H1 (cell line): ENCODE measurements around the gene KCNJ16. TPM values are rescaled to one million over a fixed set of nuclear protein-coding genes. Genes with fewer than 3 reads are reported as not detected.

Experiments used
- CHD2 ChIP-seq: IDR thresholded peaks from 2 replicates; pipeline ENCODE4 v1.6.1; 2012; ENCODE audit warnings: low read length, improper control_type of control experiment
- FOSL1 ChIP-seq: IDR thresholded peaks from 2 replicates; pipeline ENCODE4 v1.6.1; 2011; ENCODE audit warnings: mild to moderate bottlenecking, low read depth, low read length, moderate library complexity; ENCODE audit not compliant: insufficient read depth
- HDAC6 ChIP-seq: IDR thresholded peaks from one replicate; pipeline ENCODE4 v1.7.1; 2012; ENCODE audit warnings: low read depth, mild to moderate bottlenecking, inconsistent platforms, low read length, moderate library complexity
- RAD21 ChIP-seq, 2 experiments: IDR thresholded peaks in 1 of 2; conservative IDR thresholded peaks in 1 of 2; 2 replicates each; pipeline ENCODE4 v1.6.1; 2011; ENCODE audit warnings: low read depth in 2 of 2, low read length in 2 of 2, improper control_type of control experiment in 1 of 2, inconsistent platforms in 1 of 2, mild to moderate bottlenecking in 1 of 2, moderate library complexity in 1 of 2
- RBBP5 ChIP-seq: IDR thresholded peaks from 2 replicates; pipeline ENCODE4 v1.7.1; 2012; ENCODE audit warnings: low read depth, mild to moderate bottlenecking, inconsistent platforms, low read length, moderate library complexity, borderline replicate concordance
- SIX5 ChIP-seq: IDR thresholded peaks from 2 replicates; pipeline ENCODE4 v1.6.1; 2011; ENCODE audit warnings: mild to moderate bottlenecking, low read depth, low read length
- TAF7 ChIP-seq: optimal IDR thresholded peaks from 2 replicates; pipeline ENCODE3; 2011; ENCODE audit warnings: low read depth, mild to moderate bottlenecking, inconsistent platforms, low read length, moderate library complexity, borderline replicate concordance
- YY1 ChIP-seq: IDR thresholded peaks from 2 replicates; pipeline ENCODE4 v1.6.1; 2011; ENCODE audit warnings: low read depth, mild to moderate bottlenecking, low read length
- polyA plus RNA-seq, 7 experiments: library from polyadenylated mRNA; depleted of rRNA in 3 of 7; stranded (reverse) in 5 of 7; unstranded in 2 of 7; fragments of >200 nt in 5 of 7; fragments of 200-250 nt in 2 of 7; gene quantifications; 1 replicate in 5 of 7; 2 replicates in 1 of 7; 4 replicates in 1 of 7; pipeline versions ENCODE4 v1.2.1 to v1.2.3, GENCODE V29; 2011 to 2013; ENCODE audit warnings: missing spikeins in 2 of 7, mixed read lengths in 2 of 7
- total RNA-seq: library from RNA; stranded (reverse); fragmentation: NEBNext Ultra II Directional; extraction: Animal tissue kit (Norgen Biotek cat#: 25700); gene quantifications from 2 replicates; pipeline ENCODE4 v1.2.1, GENCODE V29; 2021
- TF ChIP-seq, protein P1 (sequence below): fragments of 300-600 bp; sonication (generic); IDR thresholded peaks from 2 replicates; pipeline ENCODE4 v1.7.1; 2012; ENCODE audit warnings: low read length, moderate library complexity, mild to moderate bottlenecking, inconsistent platforms; ENCODE audit not compliant: insufficient replicate concordance
- TF ChIP-seq, protein P2 (sequence below): IDR thresholded peaks from 2 replicates; pipeline ENCODE4 v1.6.1; 2011; ENCODE audit warnings: low read length, improper control_type of control experiment

The KCNJ16 gene
- total and polyA plus RNA-seq, 2 of the 8 experiments (the other 6 are each of a cell fraction or from before 2014, with no cell fraction given): not detected

GRCh38 chr17:70181376-70181775 lies 106.4 kb downstream of the KCNJ16 start (continued):
- TF ChIP-seq, protein P1, sequence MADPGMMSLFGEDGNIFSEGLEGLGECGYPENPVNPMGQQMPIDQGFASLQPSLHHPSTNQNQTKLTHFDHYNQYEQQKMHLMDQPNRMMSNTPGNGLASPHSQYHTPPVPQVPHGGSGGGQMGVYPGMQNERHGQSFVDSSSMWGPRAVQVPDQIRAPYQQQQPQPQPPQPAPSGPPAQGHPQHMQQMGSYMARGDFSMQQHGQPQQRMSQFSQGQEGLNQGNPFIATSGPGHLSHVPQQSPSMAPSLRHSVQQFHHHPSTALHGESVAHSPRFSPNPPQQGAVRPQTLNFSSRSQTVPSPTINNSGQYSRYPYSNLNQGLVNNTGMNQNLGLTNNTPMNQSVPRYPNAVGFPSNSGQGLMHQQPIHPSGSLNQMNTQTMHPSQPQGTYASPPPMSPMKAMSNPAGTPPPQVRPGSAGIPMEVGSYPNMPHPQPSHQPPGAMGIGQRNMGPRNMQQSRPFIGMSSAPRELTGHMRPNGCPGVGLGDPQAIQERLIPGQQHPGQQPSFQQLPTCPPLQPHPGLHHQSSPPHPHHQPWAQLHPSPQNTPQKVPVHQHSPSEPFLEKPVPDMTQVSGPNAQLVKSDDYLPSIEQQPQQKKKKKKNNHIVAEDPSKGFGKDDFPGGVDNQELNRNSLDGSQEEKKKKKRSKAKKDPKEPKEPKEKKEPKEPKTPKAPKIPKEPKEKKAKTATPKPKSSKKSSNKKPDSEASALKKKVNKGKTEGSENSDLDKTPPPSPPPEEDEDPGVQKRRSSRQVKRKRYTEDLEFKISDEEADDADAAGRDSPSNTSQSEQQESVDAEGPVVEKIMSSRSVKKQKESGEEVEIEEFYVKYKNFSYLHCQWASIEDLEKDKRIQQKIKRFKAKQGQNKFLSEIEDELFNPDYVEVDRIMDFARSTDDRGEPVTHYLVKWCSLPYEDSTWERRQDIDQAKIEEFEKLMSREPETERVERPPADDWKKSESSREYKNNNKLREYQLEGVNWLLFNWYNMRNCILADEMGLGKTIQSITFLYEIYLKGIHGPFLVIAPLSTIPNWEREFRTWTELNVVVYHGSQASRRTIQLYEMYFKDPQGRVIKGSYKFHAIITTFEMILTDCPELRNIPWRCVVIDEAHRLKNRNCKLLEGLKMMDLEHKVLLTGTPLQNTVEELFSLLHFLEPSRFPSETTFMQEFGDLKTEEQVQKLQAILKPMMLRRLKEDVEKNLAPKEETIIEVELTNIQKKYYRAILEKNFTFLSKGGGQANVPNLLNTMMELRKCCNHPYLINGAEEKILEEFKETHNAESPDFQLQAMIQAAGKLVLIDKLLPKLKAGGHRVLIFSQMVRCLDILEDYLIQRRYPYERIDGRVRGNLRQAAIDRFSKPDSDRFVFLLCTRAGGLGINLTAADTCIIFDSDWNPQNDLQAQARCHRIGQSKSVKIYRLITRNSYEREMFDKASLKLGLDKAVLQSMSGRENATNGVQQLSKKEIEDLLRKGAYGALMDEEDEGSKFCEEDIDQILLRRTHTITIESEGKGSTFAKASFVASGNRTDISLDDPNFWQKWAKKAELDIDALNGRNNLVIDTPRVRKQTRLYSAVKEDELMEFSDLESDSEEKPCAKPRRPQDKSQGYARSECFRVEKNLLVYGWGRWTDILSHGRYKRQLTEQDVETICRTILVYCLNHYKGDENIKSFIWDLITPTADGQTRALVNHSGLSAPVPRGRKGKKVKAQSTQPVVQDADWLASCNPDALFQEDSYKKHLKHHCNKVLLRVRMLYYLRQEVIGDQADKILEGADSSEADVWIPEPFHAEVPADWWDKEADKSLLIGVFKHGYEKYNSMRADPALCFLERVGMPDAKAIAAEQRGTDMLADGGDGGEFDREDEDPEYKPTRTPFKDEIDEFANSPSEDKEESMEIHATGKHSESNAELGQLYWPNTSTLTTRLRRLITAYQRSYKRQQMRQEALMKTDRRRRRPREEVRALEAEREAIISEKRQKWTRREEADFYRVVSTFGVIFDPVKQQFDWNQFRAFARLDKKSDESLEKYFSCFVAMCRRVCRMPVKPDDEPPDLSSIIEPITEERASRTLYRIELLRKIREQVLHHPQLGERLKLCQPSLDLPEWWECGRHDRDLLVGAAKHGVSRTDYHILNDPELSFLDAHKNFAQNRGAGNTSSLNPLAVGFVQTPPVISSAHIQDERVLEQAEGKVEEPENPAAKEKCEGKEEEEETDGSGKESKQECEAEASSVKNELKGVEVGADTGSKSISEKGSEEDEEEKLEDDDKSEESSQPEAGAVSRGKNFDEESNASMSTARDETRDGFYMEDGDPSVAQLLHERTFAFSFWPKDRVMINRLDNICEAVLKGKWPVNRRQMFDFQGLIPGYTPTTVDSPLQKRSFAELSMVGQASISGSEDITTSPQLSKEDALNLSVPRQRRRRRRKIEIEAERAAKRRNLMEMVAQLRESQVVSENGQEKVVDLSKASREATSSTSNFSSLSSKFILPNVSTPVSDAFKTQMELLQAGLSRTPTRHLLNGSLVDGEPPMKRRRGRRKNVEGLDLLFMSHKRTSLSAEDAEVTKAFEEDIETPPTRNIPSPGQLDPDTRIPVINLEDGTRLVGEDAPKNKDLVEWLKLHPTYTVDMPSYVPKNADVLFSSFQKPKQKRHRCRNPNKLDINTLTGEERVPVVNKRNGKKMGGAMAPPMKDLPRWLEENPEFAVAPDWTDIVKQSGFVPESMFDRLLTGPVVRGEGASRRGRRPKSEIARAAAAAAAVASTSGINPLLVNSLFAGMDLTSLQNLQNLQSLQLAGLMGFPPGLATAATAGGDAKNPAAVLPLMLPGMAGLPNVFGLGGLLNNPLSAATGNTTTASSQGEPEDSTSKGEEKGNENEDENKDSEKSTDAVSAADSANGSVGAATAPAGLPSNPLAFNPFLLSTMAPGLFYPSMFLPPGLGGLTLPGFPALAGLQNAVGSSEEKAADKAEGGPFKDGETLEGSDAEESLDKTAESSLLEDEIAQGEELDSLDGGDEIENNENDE: no peak
- TF ChIP-seq CHD2: no peak
- no peak for TF ChIP-seq FOSL1
- TF ChIP-seq RAD21 (IDR thresholded peaks at IDR 0.05 in 1 of 2, conservative IDR thresholded peaks at IDR 0.05 in 1 of 2; ENCODE audit: low read depth in 2 of 2, low read length in 2 of 2): no peak
- TF ChIP-seq YY1: no peak
- no peak for TF ChIP-seq HDAC6
- no peak for TF ChIP-seq TAF7
- TF ChIP-seq, protein P2, sequence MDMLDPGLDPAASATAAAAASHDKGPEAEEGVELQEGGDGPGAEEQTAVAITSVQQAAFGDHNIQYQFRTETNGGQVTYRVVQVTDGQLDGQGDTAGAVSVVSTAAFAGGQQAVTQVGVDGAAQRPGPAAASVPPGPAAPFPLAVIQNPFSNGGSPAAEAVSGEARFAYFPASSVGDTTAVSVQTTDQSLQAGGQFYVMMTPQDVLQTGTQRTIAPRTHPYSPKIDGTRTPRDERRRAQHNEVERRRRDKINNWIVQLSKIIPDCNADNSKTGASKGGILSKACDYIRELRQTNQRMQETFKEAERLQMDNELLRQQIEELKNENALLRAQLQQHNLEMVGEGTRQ: no peak
- TF ChIP-seq RBBP5: no peak
- TF ChIP-seq SIX5: no peak
